Kidney glomerular epithelial cell (primary cell): ENCODE results near the gene GID8.

Experiments used
- DNase-seq: peaks from one replicate; lab custom pipeline; 2025; lab: John Stamatoyannopoulos, UW

Gene GID8

DNA sequence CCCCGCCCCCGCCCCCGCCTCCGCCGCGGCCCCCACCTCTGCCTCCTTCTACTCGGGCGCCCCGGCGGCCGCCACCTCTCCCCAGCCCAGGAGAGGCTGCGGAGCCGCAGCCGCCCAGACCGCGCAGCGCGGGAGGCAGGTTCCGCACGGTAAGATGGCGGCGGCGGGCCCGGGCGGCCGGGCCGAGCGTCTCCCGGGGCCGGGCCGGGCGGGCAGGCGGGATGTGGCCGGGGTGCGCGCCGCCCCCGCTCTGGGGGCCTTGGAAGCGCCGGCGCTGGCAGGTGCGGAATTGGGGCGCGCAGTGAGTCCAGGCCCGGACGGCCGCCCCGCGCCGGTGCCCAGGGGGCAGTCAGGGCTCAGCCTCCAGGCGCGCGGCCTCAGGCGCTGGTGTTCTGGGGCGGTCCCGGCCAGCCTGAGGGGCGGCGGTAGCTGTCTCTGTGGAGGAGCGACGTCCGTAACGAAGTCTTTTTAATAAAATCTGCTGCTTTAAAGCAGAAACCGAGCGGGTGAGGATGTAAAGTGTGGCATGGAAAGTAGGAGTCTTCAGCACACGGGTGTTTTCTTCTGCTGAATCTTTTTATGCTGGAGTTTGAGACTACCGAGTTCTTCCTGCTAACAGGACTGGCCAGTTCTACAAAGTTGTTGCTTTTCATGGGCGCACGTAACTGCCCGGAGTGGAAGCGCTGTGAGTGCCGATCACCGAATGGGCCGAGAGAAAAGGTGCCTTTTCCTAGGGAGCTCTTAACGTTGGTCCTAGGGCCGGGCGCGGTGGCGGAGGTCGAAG lies at the start of gene GID8:
GID8 (plus strand) TSS at position 43 of the 784 bp plus-strand sequence. CDS start 3,356 bp downstream, outside the sequence.
- peak; percentile 20 for DNase-seq

GRCh38 chr20:62888406-62888805 lies 49.5 kb upstream of the GID8 start:
- no peak for DNase-seq

DNA sequence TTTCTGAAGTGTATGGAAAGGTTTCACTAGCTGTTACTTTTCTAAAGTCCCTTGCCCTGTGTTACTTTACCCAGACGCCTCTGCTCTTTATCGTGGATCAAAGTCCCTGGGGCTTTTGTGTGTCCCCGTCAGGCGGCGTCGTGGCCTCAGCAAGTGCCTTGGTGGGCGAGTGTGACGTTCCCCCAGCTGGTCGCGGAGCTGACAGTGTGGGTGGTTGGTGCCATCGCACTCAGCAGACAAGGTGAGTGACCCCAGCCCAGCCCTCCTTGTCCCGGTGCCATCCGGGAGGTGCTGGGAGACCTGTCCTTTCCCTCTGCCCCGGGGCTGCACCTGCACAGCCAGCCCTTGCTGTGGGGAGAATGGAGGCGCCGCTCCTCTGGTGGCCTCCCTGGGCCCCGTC lies 49.0 kb upstream of the GID8 start:
- no peak for DNase-seq

- DNase-seq, result no peak
These were observed 48.5 kb upstream of the GID8 start for GRCh38 chr20:62889411-62889810.

- DNase-seq, result no peak
These were observed 48.1 kb upstream of the GID8 start for GRCh38 chr20:62889871-62890270.

DNA sequence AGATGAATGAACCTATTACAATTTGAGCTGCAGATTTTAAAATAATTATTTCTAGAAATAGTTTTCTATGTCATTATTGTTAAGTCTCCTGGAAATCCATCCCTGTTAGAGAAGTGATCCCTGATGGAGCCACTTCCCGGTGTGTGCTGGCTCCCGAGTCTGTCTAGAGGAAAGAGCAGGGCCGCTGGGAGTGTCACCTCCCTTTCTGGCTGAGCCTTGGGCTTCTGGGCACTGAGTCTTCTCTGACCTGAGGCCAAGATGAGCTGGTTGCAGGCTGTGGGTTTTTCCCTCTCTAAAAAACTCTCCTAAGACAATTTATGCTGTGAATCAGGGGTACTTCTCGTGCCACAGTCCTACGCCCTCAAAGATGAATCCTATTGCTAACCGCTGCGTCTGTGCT lies 47.5 kb upstream of the GID8 start:
- DNase-seq, result no peak

DNA sequence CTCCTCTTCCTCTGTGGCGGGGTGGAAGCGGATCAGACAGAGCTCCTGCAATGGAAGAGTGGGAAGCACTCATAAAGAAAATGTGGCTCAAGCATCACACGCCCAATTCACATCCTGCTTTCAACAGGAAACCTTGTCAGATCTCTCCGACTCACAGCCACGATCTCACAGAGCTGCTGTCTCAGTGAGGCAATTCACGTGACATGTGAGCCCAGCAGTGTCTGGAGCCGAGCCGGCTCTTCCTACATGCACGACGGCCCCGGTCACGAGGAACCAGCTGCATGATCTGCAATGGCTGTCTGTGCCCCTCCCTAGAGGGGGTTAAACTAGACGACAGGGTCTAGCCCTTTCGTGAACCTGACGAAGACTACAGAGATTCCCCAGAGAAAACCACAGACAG lies 46.8 kb upstream of the GID8 start:
- no peak for DNase-seq

GRCh38 chr20:62892348-62893304 lies 45.3 kb upstream of the GID8 start:
- no peak for DNase-seq

- DNase-seq, result no peak
These were observed 44.2 kb upstream of the GID8 start for GRCh38 chr20:62893700-62894099.

DNA sequence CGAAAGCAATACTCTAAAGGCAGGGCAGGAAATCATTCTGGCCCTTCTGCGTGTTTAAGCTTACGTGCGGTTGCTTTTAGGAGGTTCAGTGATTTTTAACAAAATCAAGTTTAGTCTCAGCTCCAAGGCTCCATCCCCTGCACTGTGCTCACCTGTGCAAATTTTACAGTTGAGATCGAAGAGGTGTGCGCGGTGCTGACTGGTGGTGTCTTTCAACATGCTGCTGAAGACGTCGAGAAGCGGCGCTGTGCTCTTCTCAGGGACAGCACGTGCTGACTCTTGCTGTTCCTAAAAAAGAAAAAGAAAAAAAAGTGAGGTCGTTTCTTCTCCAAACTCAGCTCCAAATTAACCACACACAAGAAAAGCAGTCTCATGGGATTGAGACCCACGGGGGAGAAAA lies 43.7 kb upstream of the GID8 start:
- no peak for DNase-seq

GRCh38 chr20:62895539-62895938 lies 42.4 kb upstream of the GID8 start:
- no peak for DNase-seq

DNA sequence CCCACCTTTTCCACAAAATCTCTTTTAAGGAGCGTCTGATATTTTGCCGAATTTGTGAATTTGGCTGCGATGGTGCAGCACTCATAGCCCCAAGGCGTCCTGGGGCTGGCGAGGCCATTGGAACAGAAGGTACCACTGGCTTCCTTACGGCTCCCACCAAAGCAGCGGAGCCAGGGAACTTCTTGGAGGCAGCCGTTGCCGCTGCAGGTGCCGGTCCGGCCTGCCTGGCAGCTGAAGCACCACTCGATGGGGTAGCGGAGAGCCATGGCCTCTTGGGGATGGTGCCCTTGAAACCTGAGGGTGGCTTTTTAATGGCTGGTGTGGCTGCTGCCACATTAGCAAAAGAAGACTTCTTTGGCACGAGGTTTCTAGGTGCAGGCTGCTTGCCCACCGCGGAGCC lies 41.4 kb upstream of the GID8 start:
- no peak for DNase-seq

- DNase-seq, result no peak
These were observed 40.3 kb upstream of the GID8 start for GRCh38 chr20:62897666-62898065.

DNA sequence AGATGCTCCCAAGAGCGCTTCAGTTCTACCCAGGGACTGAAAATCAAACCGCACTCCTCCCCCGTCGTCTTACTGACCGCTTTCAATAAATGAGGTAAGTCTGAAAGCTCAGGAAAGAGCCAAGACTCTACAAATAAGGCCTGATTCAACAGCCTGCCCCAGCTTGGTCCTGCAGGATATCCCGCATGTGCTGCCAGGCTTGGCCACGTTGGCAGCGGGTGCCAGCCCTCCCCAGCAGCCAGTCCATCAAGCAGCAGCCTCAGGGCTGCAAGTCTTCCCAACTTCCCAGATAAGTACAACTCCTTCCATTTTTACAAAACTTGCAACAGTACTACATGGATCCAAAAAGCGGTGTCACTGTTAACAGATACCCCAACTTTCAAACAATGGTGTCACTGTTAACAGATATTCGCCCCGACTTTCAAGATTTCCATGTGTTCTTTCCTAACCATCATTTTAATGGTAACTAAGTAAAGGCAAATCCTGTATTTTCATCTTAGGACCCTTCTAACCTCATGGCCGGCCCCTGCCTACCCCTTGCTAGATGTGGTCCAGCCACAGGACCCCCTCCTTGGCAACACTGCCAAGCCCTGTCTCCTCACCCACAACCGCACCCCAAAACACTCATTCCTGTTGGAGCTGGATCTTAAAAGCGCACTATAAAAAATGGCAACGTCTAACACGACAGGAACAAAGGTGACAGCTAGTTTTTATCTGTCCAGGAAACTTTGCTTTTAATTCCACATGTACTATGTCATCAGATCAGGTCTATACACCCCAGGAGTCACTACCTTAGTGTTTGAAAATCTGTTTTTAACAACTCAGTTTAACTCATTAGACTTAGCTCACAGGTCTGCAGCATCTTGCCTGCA lies 39.6 kb upstream of the GID8 start:
- DNase-seq, result no peak

DNA sequence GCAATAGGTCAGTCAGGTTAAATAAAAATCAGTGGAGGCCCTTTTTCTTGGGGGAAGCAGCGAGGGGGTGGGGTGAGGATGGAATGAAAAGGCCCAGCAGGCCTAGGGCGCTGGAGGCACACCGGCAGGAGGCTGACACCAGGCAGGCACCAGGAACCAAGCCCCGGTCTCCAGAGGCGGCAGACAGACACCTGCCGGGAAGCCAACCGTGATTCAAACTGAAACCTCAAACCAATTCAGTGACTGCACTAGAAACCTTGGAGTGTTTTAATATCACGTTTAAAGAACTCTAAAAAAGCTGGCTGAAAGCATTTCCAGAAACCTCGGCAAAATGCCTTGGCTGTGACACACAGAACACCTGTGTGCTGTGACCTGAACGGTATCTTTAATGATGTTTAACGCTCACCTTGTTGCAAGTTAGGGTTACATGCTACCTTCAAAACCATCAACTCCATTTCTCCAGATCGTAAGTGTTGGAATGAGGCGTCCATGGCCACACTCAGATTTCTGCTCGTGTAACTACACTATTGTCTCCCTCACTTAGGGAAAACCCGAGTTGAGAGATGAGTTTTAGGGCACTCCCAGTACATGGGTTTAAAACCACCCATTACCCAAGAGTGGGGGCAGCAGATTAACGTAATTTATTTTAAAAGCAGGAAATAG lies 38.8 kb upstream of the GID8 start:
- no peak for DNase-seq

- no peak for DNase-seq
These were observed 38.3 kb upstream of the GID8 start for GRCh38 chr20:62899633-62900051.

- DNase-seq, result peak; percentile 31
These were observed 37.8 kb upstream of the GID8 start for GRCh38 chr20:62900052-62900691.

GRCh38 chr20:62900692-62901584 lies 37.0 kb upstream of the GID8 start:
- DNase-seq, result no peak

DNA sequence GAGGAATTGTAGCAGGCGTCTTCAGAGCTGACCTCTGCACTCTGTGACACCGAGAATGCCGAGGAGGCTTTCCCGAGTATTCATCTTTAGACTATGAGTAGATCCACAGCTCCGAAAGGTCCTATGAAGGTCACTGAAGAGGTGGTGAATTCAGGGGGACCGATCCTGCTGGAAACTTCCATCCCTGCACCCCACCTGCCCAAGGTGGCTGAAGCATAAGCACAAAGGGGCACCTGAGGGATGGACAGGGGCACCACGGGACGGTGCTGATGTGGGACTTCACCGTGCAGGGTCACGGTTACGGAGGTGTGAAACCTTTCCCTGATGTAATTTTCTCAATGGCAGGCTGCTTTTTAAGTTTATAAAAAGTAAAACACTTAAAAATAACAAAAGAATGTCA lies 36.1 kb upstream of the GID8 start:
- DNase-seq, result no peak
